HG02623 (cell line): ENCODE measurements around the gene GAB2.
A peak's percentile ranks its signal among the peaks of the same experiment; 100 is the strongest.
"Not testable (repeated sequence)": the region's sequence is repeated elsewhere in the genome, so short reads cannot be mapped to it uniquely, and the experiment has no call there.

ENCODE experiments used
- ATAC-seq: cut with Tn5 transposase; IDR thresholded peaks from one replicate; pipeline ENCODE4 v1.9.1; 2021; ENCODE audit warnings: moderate library complexity; ENCODE audit not compliant: unreplicated experiment

Gene GAB2

GRCh38 chr11:78257654-78258053, 160.0 kb downstream of the GAB2 start:
- no peak for ATAC-seq

GRCh38 chr11:78256962-78257361, 160.7 kb downstream of the GAB2 start:
- ATAC-seq = no peak

GRCh38 chr11:78255919-78256318, 161.7 kb downstream of the GAB2 start:
- no peak for ATAC-seq

- ATAC-seq = no peak
Measured at GRCh38 chr11:78254268-78254667, 163.4 kb downstream of the GAB2 start.

- no peak for ATAC-seq
Measured at GRCh38 chr11:78253797-78254196, 163.8 kb downstream of the GAB2 start.

- no peak for ATAC-seq
Measured at GRCh38 chr11:78251083-78251775, 166.4 kb downstream of the GAB2 start.

- ATAC-seq = no peak
Measured at GRCh38 chr11:78250099-78250498, 167.5 kb downstream of the GAB2 start.

- ATAC-seq = no peak
Measured at GRCh38 chr11:78248903-78249302, 168.7 kb downstream of the GAB2 start.

GRCh38 chr11:78248191-78248590, 169.4 kb downstream of the GAB2 start:
- ATAC-seq = no peak

- no peak for ATAC-seq
Measured at GRCh38 chr11:78244546-78245255, 172.9 kb downstream of the GAB2 start.

GRCh38 chr11:78244080-78244479, 173.5 kb downstream of the GAB2 start:
- ATAC-seq = no peak

GRCh38 chr11:78241475-78241874, 176.1 kb downstream of the GAB2 start:
- no peak for ATAC-seq

GRCh38 chr11:78239781-78240180, 177.8 kb downstream of the GAB2 start:
- ATAC-seq = no peak

GRCh38 chr11:78237293-78238046, 180.2 kb downstream of the GAB2 start:
- no peak for ATAC-seq

GRCh38 chr11:78234006-78234405, 183.6 kb downstream of the GAB2 start:
- ATAC-seq = no peak

- not testable (repeated sequence) for ATAC-seq
Measured at GRCh38 chr11:78233046-78233445, 184.6 kb downstream of the GAB2 start.

GRCh38 chr11:78231962-78232501, 185.6 kb downstream of the GAB2 start:
- no peak for ATAC-seq

- ATAC-seq = no peak
Measured at GRCh38 chr11:78230161-78230877, 187.3 kb downstream of the GAB2 start.

GRCh38 chr11:78229106-78229505, 188.5 kb downstream of the GAB2 start:
- ATAC-seq = no peak

- peak; percentile 51 for ATAC-seq
Measured at GRCh38 chr11:78228467-78228866, 189.2 kb downstream of the GAB2 start.

- ATAC-seq = no peak
Measured at GRCh38 chr11:78227921-78228320, 189.7 kb downstream of the GAB2 start.
